HG03175 (cell line): ENCODE data around the gene ZSWIM4.

Experiments
- ATAC-seq: cut with Tn5 transposase; IDR thresholded peaks from one replicate; pipeline ENCODE4 v1.9.1; 2021; ENCODE audit warnings: mild to moderate bottlenecking, moderate library complexity; ENCODE audit not compliant: unreplicated experiment

The ZSWIM4 gene

GRCh38 chr19:13831537-13832467 lies 36.6 kb downstream of the ZSWIM4 start:
- ATAC-seq = no peak

- ATAC-seq = peak; percentile 73
These were observed 38.3 kb downstream of the ZSWIM4 start for GRCh38 chr19:13833330-13834243.

GRCh38 chr19:13834244-13835069 lies 39.2 kb downstream of the ZSWIM4 start:
- ATAC-seq = no peak

GRCh38 chr19:13835791-13836723 lies 40.8 kb downstream of the ZSWIM4 start:
- ATAC-seq = no peak

GRCh38 chr19:13838435-13839129 lies 43.3 kb downstream of the ZSWIM4 start:
- no peak for ATAC-seq

- peak; percentile 36 for ATAC-seq
These were observed 44.1 kb downstream of the ZSWIM4 start for GRCh38 chr19:13839130-13839937.

GRCh38 chr19:13839938-13840304 lies 44.7 kb downstream of the ZSWIM4 start:
- no peak for ATAC-seq

- no peak for ATAC-seq
These were observed 45.3 kb downstream of the ZSWIM4 start for GRCh38 chr19:13840305-13841085.

- no peak for ATAC-seq
These were observed 46.1 kb downstream of the ZSWIM4 start for GRCh38 chr19:13841086-13841961.

GRCh38 chr19:13841962-13842290 lies 46.7 kb downstream of the ZSWIM4 start:
- no peak for ATAC-seq

GRCh38 chr19:13842291-13843103 lies 47.3 kb downstream of the ZSWIM4 start:
- ATAC-seq = no peak

- ATAC-seq = no peak
These were observed 48.1 kb downstream of the ZSWIM4 start for GRCh38 chr19:13843104-13843921.

GRCh38 chr19:13844130-13844631 lies 48.9 kb downstream of the ZSWIM4 start:
- no peak for ATAC-seq

GRCh38 chr19:13846557-13847406 lies 51.5 kb downstream of the ZSWIM4 start:
- peak; percentile 61 for ATAC-seq
